HG03095 (cell line): Measurements from ENCODE around the gene LRRC25.
A peak's percentile ranks its signal among the peaks of the same experiment; 100 is the strongest.
"Not testable (repeated sequence)": the region's sequence is repeated elsewhere in the genome, so short reads cannot be mapped to it uniquely, and the experiment has no call there.

ENCODE experiments used
- ATAC-seq: cut with Tn5 transposase; IDR thresholded peaks from one replicate; pipeline ENCODE4 v1.9.1; 2021; ENCODE audit warnings: moderate library complexity; ENCODE audit not compliant: unreplicated experiment

LRRC25 gene

GRCh38 chr19:18408053-18408476, 10.6 kb upstream of the LRRC25 start:
- no peak for ATAC-seq

GRCh38 chr19:18406749-18407148, 9.3 kb upstream of the LRRC25 start:
- no peak for ATAC-seq

- not testable (repeated sequence) for ATAC-seq
These were observed 8.3 kb upstream of the LRRC25 start for GRCh38 chr19:18405754-18406153.

GRCh38 chr19:18402455-18403248, 5.2 kb upstream of the LRRC25 start:
- ATAC-seq, result not testable (repeated sequence)

- no peak for ATAC-seq
These were observed 4.2 kb upstream of the LRRC25 start for GRCh38 chr19:18401580-18402112.

- ATAC-seq, result no peak
These were observed 1.6 kb upstream of the LRRC25 start for GRCh38 chr19:18399008-18399407.

GRCh38 chr19:18396471-18397241, 766 bp downstream of the LRRC25 start:
- no peak for ATAC-seq

GRCh38 chr19:18393836-18394235, 3.6 kb downstream of the LRRC25 start:
- no peak for ATAC-seq

- ATAC-seq, result no peak
These were observed 4.5 kb downstream of the LRRC25 start for GRCh38 chr19:18392926-18393325.

GRCh38 chr19:18392417-18392816, 5.0 kb downstream of the LRRC25 start:
- ATAC-seq, result no peak

- no peak for ATAC-seq
These were observed 5.8 kb downstream of the LRRC25 start for GRCh38 chr19:18391509-18392075.

- no peak for ATAC-seq
These were observed 7.1 kb downstream of the LRRC25 start for GRCh38 chr19:18390065-18390907.

GRCh38 chr19:18389726-18390064, 7.7 kb downstream of the LRRC25 start:
- ATAC-seq, result no peak

- ATAC-seq, result peak; percentile 8
These were observed 8.3 kb downstream of the LRRC25 start for GRCh38 chr19:18388960-18389725.

GRCh38 chr19:18388100-18388959, 9.1 kb downstream of the LRRC25 start:
- peak; percentile 43 for ATAC-seq

GRCh38 chr19:18386543-18387271, 10.7 kb downstream of the LRRC25 start:
- no peak for ATAC-seq

GRCh38 chr19:18385675-18386542, 11.5 kb downstream of the LRRC25 start, which contains the start of gene GDF15:
Gene GDF15, plus strand, starts transcription at chr19:18386158. Its CDS starts 32 bp downstream, at chr19:18386190.
- no peak for ATAC-seq
